Testis (tissue), 2 donors: ENCODE results near the gene RNF157.

Experiments used
- POLR2A ChIP-seq: fragments of 450-650 bp; IDR thresholded peaks from one replicate; pipeline ENCODE4 v1.6.1; 2017; ENCODE audit warnings: antibody characterized with exemption, mild to moderate bottlenecking, moderate library complexity
- TF ChIP-seq, protein P1 (sequence below), 3 experiments: fragments of 450-650 bp in 2 of 3; fragments of 200-600 bp in 1 of 3; sonication (generic) in 1 of 3; IDR thresholded peaks; one replicate each; pipeline ENCODE4 v1.5.1; 2016 to 2019; ENCODE audit warnings: antibody characterized with exemption in 3 of 3, mild to moderate bottlenecking in 2 of 3, moderate library complexity in 1 of 3

DNA sequence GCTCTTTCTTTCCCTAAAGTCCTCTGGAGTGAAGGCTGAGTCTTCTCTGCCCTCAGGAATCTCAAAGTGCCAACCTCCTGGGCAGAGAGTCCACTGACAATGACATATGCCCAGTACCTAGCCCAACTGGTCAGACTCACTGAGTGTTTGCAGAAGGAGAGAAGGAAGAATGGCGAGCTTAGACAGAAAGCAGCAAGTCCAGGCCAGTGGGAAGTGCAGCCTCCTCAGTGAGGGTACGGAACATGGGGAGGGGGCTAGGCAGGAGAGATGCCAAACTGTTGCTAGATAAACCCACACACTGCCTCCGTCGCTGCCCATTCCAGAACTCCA lies 137.4 kb downstream of the RNF157 start:
- TF ChIP-seq, protein P1, sequence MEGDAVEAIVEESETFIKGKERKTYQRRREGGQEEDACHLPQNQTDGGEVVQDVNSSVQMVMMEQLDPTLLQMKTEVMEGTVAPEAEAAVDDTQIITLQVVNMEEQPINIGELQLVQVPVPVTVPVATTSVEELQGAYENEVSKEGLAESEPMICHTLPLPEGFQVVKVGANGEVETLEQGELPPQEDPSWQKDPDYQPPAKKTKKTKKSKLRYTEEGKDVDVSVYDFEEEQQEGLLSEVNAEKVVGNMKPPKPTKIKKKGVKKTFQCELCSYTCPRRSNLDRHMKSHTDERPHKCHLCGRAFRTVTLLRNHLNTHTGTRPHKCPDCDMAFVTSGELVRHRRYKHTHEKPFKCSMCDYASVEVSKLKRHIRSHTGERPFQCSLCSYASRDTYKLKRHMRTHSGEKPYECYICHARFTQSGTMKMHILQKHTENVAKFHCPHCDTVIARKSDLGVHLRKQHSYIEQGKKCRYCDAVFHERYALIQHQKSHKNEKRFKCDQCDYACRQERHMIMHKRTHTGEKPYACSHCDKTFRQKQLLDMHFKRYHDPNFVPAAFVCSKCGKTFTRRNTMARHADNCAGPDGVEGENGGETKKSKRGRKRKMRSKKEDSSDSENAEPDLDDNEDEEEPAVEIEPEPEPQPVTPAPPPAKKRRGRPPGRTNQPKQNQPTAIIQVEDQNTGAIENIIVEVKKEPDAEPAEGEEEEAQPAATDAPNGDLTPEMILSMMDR (IDR thresholded peaks at IDR 0.05), result no peak
- TF ChIP-seq POLR2A, result no peak
